ENCODE results near the gene PHF24. TPM values are rescaled to one million over a fixed set of nuclear protein-coding genes. Genes with fewer than 3 reads are reported as not detected.

PHF24 gene
- total RNA-seq, 2 donors from 2014 or later = 0.16 TPM; not detected in 1

- Mint-ChIP-seq H3K4me1 (peaks cover 19% of the 10 kb centered on the region), H3K27me3 (peaks cover 66% of the 10 kb centered on the region), H3K36me3 (ENCODE audit: low read depth) (no peaks in the 10 kb centered on the region), H3K9me3 (no peaks in the 10 kb centered on the region), H3K4me3 (no peak overlapping the region), H3K27ac (no peak overlapping the region)
- no peak for ATAC-seq (replicated peaks)
Observed at GRCh38 chr9:34964458-34964857, 6.4 kb downstream of the PHF24 start.

- H3K27me3 Mint-ChIP-seq = peaks cover 21% of the 10 kb centered on the region
- no peak overlapping the region for H3K4me3 Mint-ChIP-seq
- no peak overlapping the region for H3K27ac Mint-ChIP-seq
- H3K36me3 Mint-ChIP-seq (ENCODE audit: low read depth) = no peaks in the 10 kb centered on the region
- no peak for ATAC-seq (replicated peaks)
- H3K4me1 Mint-ChIP-seq = no peaks in the 10 kb centered on the region
- no peaks in the 10 kb centered on the region for H3K9me3 Mint-ChIP-seq
Observed at GRCh38 chr9:34971146-34971811, 13.2 kb downstream of the PHF24 start.

- no peak overlapping the region for H3K4me3 Mint-ChIP-seq
- H3K36me3 Mint-ChIP-seq (ENCODE audit: low read depth) = no peaks in the 10 kb centered on the region
- H3K9me3 Mint-ChIP-seq = no peaks in the 10 kb centered on the region
- H3K27me3 Mint-ChIP-seq = peaks cover 2% of the 10 kb centered on the region
- peak; percentile 44 for ATAC-seq (replicated peaks)
- no peaks in the 10 kb centered on the region for H3K4me1 Mint-ChIP-seq
- H3K27ac Mint-ChIP-seq = no peak overlapping the region
Observed at GRCh38 chr9:34974664-34975063, 16.6 kb downstream of the PHF24 start.

- H3K27ac Mint-ChIP-seq = no peak overlapping the region
Observed at GRCh38 chr9:34976441-34976840, 18.4 kb downstream of the PHF24 start.

GRCh38 chr9:34976992-34977391, 18.9 kb downstream of the PHF24 start:
- Mint-ChIP-seq H3K4me3 (no peak overlapping the region), H3K4me1 (no peaks in the 10 kb centered on the region), H3K27me3 (no peaks in the 10 kb centered on the region), H3K9me3 (no peaks in the 10 kb centered on the region), H3K36me3 (ENCODE audit: low read depth) (no peaks in the 10 kb centered on the region), H3K27ac (no peak overlapping the region)
- no peak for ATAC-seq (replicated peaks)

More at GRCh38 chr9:34976441-34976840, 18.4 kb downstream of the PHF24 start:
- no peak overlapping the region for H3K4me3 Mint-ChIP-seq
- no peaks in the 10 kb centered on the region for H3K36me3 Mint-ChIP-seq (ENCODE audit: low read depth)
- H3K4me1 Mint-ChIP-seq = no peaks in the 10 kb centered on the region
- no peaks in the 10 kb centered on the region for H3K9me3 Mint-ChIP-seq
- ATAC-seq (replicated peaks) = no peak
- H3K27me3 Mint-ChIP-seq = no peaks in the 10 kb centered on the region

- Mint-ChIP-seq H3K4me3 (no peak overlapping the region), H3K27me3 (no peaks in the 10 kb centered on the region), H3K36me3 (ENCODE audit: low read depth) (no peaks in the 10 kb centered on the region), H3K27ac (peak overlapping the region; percentile 14), H3K9me3 (no peaks in the 10 kb centered on the region), H3K4me1 (peaks cover 28% of the 10 kb centered on the region)
- no peak for ATAC-seq (replicated peaks)
Observed at GRCh38 chr9:34980181-34980761, 22.2 kb downstream of the PHF24 start.

GRCh38 chr9:34982361-34982760, 24.3 kb downstream of the PHF24 start:
- Mint-ChIP-seq H3K4me1 (peaks cover 40% of the 10 kb centered on the region), H3K27me3 (no peaks in the 10 kb centered on the region), H3K27ac (peak overlapping the region; percentile 47)

GRCh38 chr9:34983209-34983608, 25.1 kb downstream of the PHF24 start:
- H3K36me3 Mint-ChIP-seq (ENCODE audit: low read depth) = peaks cover under 1% of the 10 kb centered on the region
- H3K9me3 Mint-ChIP-seq = no peaks in the 10 kb centered on the region
- H3K27ac Mint-ChIP-seq = peak overlapping the region; percentile 47
- no peak for ATAC-seq (replicated peaks)
- peaks cover 40% of the 10 kb centered on the region for H3K4me1 Mint-ChIP-seq
- peak overlapping the region; percentile 0 for H3K4me3 Mint-ChIP-seq
- no peaks in the 10 kb centered on the region for H3K27me3 Mint-ChIP-seq

More at GRCh38 chr9:34982361-34982760, 24.3 kb downstream of the PHF24 start:
- no peak for ATAC-seq (replicated peaks)
- Mint-ChIP-seq H3K36me3 (ENCODE audit: low read depth) (no peaks in the 10 kb centered on the region), H3K9me3 (no peaks in the 10 kb centered on the region), H3K4me3 (peak overlapping the region; percentile 0)

- peak overlapping the region; percentile 47 for H3K27ac Mint-ChIP-seq
- peaks cover 8% of the 10 kb centered on the region for H3K36me3 Mint-ChIP-seq (ENCODE audit: low read depth)
- ATAC-seq (replicated peaks) = no peak
- H3K27me3 Mint-ChIP-seq = no peaks in the 10 kb centered on the region
- H3K9me3 Mint-ChIP-seq = no peaks in the 10 kb centered on the region
- peaks cover 46% of the 10 kb centered on the region for H3K4me1 Mint-ChIP-seq
- H3K4me3 Mint-ChIP-seq = no peak overlapping the region
Observed at GRCh38 chr9:34984049-34984448, 26.0 kb downstream of the PHF24 start.

- peaks cover 13% of the 10 kb centered on the region for H3K36me3 Mint-ChIP-seq (ENCODE audit: low read depth)
- H3K4me3 Mint-ChIP-seq = peak overlapping the region; percentile 96
- H3K27me3 Mint-ChIP-seq = no peaks in the 10 kb centered on the region
- ATAC-seq (replicated peaks) = no peak
- H3K27ac Mint-ChIP-seq = peak overlapping the region; percentile 76
- H3K4me1 Mint-ChIP-seq = peaks cover 46% of the 10 kb centered on the region
- H3K9me3 Mint-ChIP-seq = no peaks in the 10 kb centered on the region
Observed at GRCh38 chr9:34985311-34985899, 27.3 kb downstream of the PHF24 start.

GRCh38 chr9:34986540-34987047, 28.5 kb downstream of the PHF24 start:
- H3K27me3 Mint-ChIP-seq = no peaks in the 10 kb centered on the region
- H3K36me3 Mint-ChIP-seq (ENCODE audit: low read depth) = peaks cover 22% of the 10 kb centered on the region
- H3K4me3 Mint-ChIP-seq = peak overlapping the region; percentile 96
- H3K9me3 Mint-ChIP-seq = no peaks in the 10 kb centered on the region
- peaks cover 55% of the 10 kb centered on the region for H3K4me1 Mint-ChIP-seq
- ATAC-seq (replicated peaks) = peak; percentile 18
- H3K27ac Mint-ChIP-seq = peak overlapping the region; percentile 97

GRCh38 chr9:34987160-34987901, 29.2 kb downstream of the PHF24 start:
- H3K4me3 Mint-ChIP-seq = peak overlapping the region; percentile 96
- no peak for ATAC-seq (replicated peaks)
- peaks cover 22% of the 10 kb centered on the region for H3K36me3 Mint-ChIP-seq (ENCODE audit: low read depth)
- no peaks in the 10 kb centered on the region for H3K9me3 Mint-ChIP-seq
- peak overlapping the region; percentile 97 for H3K27ac Mint-ChIP-seq
- no peaks in the 10 kb centered on the region for H3K27me3 Mint-ChIP-seq
- peaks cover 61% of the 10 kb centered on the region for H3K4me1 Mint-ChIP-seq

GRCh38 chr9:34988218-34989002, 30.3 kb downstream of the PHF24 start:
- no peaks in the 10 kb centered on the region for H3K9me3 Mint-ChIP-seq
- peaks cover 59% of the 10 kb centered on the region for H3K4me1 Mint-ChIP-seq
- ATAC-seq (replicated peaks) = no peak
- no peaks in the 10 kb centered on the region for H3K27me3 Mint-ChIP-seq
- H3K27ac Mint-ChIP-seq = peak overlapping the region; percentile 97
- peak overlapping the region; percentile 96 for H3K4me3 Mint-ChIP-seq
- H3K36me3 Mint-ChIP-seq (ENCODE audit: low read depth) = peaks cover 22% of the 10 kb centered on the region

Data from activated T-helper 17 cell treated with anti-CD3 and anti-CD28 coated beads, Interleukin-2, amount 50 U/mL, for 72 hours (primary cell).